NT2/D1 (cell line): Measurements from ENCODE around the gene TMEM163.

Experiments used
- SUZ12 ChIP-seq: IDR thresholded peaks from 2 replicates; pipeline ENCODE4 v1.6.1; 2011; ENCODE audit not compliant: insufficient read length, insufficient read depth; ENCODE audit errors: extremely low read depth
- YY1 ChIP-seq: IDR thresholded peaks from 2 replicates; pipeline ENCODE4 v1.6.1; 2011; ENCODE audit not compliant: insufficient read length, insufficient read depth

DNA sequence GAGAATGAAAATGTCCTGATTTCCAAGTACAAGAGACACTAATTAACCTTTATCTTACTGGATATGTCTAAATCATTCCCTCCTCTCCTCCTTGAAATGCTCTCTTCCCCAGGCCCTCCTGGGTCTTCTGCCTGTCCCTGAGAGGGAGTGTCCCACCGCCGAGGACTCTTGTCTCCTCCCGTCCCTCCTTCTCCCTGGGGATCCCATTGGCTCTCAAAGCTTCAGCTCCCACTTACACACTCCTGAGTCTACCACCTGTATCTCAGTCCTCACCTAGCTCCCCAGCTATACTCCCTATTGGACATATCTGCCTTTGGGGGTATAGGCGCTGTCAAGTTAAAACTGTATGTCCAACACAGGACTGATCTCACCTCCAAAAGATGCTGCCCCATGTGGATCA lies 116.1 kb downstream of the TMEM163 start:
- TF ChIP-seq SUZ12 (no peak), YY1 (no peak)
